AML-193 (cell line): ENCODE measurements around the gene ADA.
"Not testable (repeated sequence)": the region's sequence is repeated elsewhere in the genome, so short reads cannot be mapped to it uniquely, and the experiment has no call there.

ENCODE experiments used
- DNase-seq, 2 experiments: peaks; one replicate each; lab custom pipeline; 2025; lab: John Stamatoyannopoulos, UW

ADA gene

GRCh38 chr20:44678990-44679611 is 27.6 kb upstream of the ADA start:
- no peak for DNase-seq

- DNase-seq = no peak
Measured at GRCh38 chr20:44678242-44678641, 26.7 kb upstream of the ADA start.

DNA sequence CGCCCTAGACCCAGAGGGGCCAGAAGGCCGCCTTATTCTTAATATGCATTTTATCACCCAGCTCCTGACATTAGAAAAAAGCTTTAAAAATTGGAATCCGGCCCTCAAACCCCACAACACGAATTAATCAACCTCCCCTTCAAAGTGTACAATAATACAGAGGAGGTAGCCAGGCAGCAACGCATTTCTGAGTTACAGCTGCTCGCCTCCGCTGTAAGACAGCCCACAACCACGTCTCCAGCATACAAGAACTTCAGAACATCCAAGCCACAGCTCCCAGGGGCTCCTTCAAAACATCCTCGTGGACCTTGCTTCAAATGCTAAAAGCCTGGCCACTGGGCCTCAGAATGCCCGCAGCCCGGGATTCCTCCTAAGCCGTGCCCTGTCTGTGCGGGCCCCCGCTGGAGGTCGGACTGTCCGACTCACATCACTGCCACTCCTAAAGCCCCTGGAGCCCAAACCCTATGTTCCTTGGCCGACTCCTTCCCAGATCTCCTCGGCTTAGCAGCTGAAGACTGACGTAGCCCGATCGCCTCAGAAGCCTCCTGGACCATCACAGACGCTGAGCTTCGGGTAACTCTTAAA is 20.9 kb upstream of the ADA start:
- not testable (repeated sequence) for DNase-seq

- DNase-seq = peak in 1 of 2 experiments; percentile 21
Measured at GRCh38 chr20:44671541-44671940, 20.0 kb upstream of the ADA start.

GRCh38 chr20:44670851-44671250 is 19.4 kb upstream of the ADA start:
- DNase-seq = not testable (repeated sequence)

- no peak for DNase-seq
Measured at GRCh38 chr20:44666066-44666465, 14.6 kb upstream of the ADA start.

GRCh38 chr20:44664131-44664530 is 12.6 kb upstream of the ADA start:
- peak; percentile 75 to 77 for DNase-seq

DNA sequence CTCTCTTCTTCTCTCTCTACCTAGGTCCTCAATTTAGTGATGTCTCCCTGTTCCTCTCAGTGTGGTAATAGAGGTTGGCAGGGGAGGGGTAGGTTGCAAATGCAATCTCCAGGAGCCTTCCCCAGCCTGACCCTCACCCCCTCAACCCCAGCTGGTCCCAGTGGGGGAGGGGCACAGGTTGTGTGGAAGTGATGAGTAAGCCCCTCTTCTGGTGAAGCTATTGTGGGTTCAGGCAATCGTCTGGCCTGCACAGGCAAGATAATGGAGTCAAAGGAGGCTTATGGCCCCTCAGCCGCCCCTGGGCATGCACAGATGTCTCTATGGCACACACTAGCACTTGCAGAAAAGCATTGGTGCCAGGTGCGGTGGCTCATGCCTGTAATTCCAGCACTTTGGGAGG is 10.8 kb upstream of the ADA start:
- no peak for DNase-seq

- DNase-seq = no peak
Measured at GRCh38 chr20:44660581-44660980, 9.1 kb upstream of the ADA start.

GRCh38 chr20:44659931-44660330 is 8.4 kb upstream of the ADA start:
- no peak for DNase-seq

GRCh38 chr20:44658810-44659209 is 7.3 kb upstream of the ADA start:
- DNase-seq = no peak

DNA sequence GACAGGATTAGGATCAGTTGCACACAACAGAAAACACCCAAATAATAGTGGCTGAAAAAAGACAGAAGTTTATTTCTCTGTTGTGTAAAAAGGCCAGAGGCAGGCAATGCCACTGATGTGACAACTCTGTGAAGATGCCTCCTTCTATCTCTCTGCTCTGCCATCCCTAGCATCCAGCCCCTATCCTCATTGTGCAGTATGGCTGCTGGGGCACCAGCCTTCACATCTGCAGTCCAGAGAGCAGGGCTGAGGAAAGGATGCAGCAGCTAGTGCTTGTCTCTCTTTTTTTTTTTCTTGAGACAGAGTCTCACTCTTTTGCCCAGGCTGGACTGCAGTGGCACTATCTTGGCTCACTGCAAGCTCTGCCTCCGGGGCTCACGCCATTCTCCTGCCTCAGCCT is 6.4 kb upstream of the ADA start:
- no peak for DNase-seq

GRCh38 chr20:44656448-44656847 is 4.9 kb upstream of the ADA start:
- DNase-seq = no peak

GRCh38 chr20:44654210-44654609 is 2.7 kb upstream of the ADA start:
- DNase-seq = not testable (repeated sequence)

GRCh38 chr20:44653546-44653945 is 2.0 kb upstream of the ADA start:
- no peak for DNase-seq

DNA sequence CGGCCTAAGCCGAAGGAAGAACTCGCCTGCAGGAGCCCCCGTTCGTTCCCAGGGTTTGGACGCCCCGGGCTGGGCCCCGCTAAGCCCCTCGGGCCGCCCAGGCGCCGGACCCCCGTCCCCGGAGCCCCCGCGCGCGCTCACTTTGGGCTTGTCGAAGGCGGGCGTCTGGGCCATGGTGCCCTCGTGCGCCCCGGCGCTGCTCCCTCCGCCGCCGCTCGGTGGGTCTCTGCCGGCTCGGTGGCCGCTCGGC is 140 bp downstream of the ADA start:
- no peak for DNase-seq

DNA sequence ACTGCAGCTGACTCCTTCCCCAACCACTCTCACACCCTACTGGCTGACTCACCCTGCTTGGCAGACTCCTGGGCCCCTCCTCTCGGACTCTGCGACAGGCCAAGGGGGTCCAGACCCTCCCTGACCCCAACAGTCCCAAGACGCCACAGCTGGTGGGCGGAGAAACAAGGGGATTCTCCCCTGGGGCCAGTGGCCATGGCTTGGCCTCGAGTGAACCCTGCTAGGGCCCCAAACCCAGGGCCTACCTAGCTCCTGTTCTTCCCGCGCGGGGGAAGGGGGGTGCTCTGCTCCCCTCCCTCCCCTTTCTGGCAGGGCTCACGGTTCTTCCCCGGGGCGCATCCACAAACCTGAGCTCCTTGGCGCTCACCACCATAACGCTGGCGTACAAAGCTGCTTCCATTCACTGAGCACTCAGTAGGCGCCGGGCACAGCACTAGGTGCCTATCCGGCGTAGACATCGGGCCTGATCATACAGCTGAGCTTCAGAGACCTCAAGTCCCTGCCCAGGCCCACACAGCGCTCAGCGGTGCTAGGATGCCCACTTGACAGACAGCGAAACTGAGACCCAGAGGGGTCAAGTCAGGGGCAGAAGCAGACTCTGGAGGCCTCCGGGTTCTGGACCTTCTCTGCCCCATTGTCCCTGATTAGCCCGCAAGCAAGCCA is 597 bp downstream of the ADA start:
- no peak for DNase-seq

GRCh38 chr20:44649976-44650375 is 1.5 kb downstream of the ADA start:
- DNase-seq = no peak

DNA sequence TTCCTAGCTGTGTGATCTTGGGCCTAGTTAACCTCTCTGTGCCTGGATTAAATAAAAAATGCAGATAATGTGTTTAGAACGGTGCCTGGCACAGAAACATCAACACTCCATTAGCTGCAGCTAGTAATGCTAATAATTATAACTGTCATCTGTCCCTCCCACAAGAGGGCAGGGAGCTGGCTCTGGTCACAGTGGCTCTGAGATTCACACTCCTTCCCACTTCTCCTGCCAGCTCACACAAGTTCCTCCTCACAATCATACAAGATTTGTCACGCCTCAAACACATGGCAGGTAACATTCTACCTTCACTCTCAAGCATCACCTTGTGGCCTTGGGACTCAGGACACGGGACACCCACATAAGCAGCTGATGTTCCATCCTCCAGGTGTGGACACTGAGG is 2.4 kb downstream of the ADA start:
- DNase-seq = peak; percentile 42 to 49

DNA sequence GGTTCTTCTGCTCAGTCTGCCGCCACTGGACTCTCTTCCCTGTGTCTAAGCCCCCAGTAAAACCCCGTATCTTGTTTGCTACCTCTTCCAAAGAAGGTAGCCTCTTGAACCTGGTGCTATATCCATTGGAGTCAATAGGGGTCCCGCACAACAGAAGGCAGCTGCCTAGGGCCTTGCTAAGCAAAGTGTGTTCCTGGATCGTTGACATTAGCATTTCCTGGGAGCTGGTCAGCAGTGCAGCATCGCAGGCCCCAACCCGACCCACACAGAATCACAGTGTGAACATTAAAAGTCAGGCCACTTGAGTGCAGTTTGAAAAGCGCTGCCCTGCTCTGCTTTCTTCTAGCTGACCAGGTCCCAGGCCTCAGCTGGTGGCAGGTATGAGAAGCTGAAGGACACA is 2.9 kb downstream of the ADA start:
- DNase-seq = no peak

GRCh38 chr20:44648068-44648467 is 3.4 kb downstream of the ADA start:
- no peak for DNase-seq

- DNase-seq = peak; percentile 14 to 29
Measured at GRCh38 chr20:44646641-44647274, 4.7 kb downstream of the ADA start.

GRCh38 chr20:44646023-44646640 is 5.4 kb downstream of the ADA start:
- DNase-seq = peak; percentile 82 to 91
